A549 (cell line): Measurements from ENCODE around the gene C1orf105.

Experiments used
- CEBPB ChIP-seq, 2 experiments: fragments of >200 bp in 1 of 2; sonication (Bioruptor Twin) in 1 of 2; formaldehyde crosslinking in 1 of 2; IDR thresholded peaks; 2 replicates each; pipeline ENCODE4 v1.6.1; 2012 to 2016
- CHD2 ChIP-seq: fragments of 150-350 bp; IDR thresholded peaks from 2 replicates; pipeline ENCODE4 v1.6.1; 2014; ENCODE audit warnings: low read length; ENCODE audit not compliant: partially characterized antibody
- EP300 ChIP-seq, 2 experiments: fragments of >200 bp; sonication (Bioruptor Twin); formaldehyde crosslinking; IDR thresholded peaks; 2 replicates in 1 of 2; 3 replicates in 1 of 2; pipeline ENCODE4 v1.6.1; 2016 to 2017
- ESRRA ChIP-seq: fragments of 150-350 bp; IDR thresholded peaks from 2 replicates; pipeline ENCODE4 v1.6.1; 2014; ENCODE audit warnings: mild to moderate bottlenecking, low read length, borderline replicate concordance
- JUNB ChIP-seq: fragments of >200 bp; sonication (Bioruptor Twin); formaldehyde crosslinking; IDR thresholded peaks from 2 replicates; pipeline ENCODE4 v1.6.1; 2016
- MAZ ChIP-seq: fragments of 150-350 bp; IDR thresholded peaks from 2 replicates; pipeline ENCODE4 v1.6.1; 2014; ENCODE audit warnings: antibody characterized with exemption, low read depth, low read length, borderline replicate concordance
- NFE2L2 ChIP-seq: fragments of 150-350 bp; conservative IDR thresholded peaks from 2 replicates; pipeline ENCODE4 v1.6.1; 2014; ENCODE audit warnings: low read length
- PHF8 ChIP-seq: fragments of 200-600 bp; sonication (generic); IDR thresholded peaks from 2 replicates; pipeline ENCODE4 v1.6.1; 2016; ENCODE audit warnings: low read depth, mild to moderate bottlenecking, antibody characterized with exemption, moderate library complexity, borderline replicate concordance
- POLR2AphosphoS2 ChIP-seq: conservative IDR thresholded peaks from 2 replicates; pipeline ENCODE4 v1.6.1; 2012; ENCODE audit warnings: low read length, improper control_type of control experiment, inconsistent platforms
- RCOR1 ChIP-seq: fragments of 150-350 bp; IDR thresholded peaks from 2 replicates; pipeline ENCODE4 v1.6.1; 2014; ENCODE audit warnings: antibody characterized with exemption, low read length, low read depth
- ZSCAN20 ChIP-seq: fragments of 250-450 bp; sonication (Bioruptor Pico); IDR thresholded peaks from 2 replicates; pipeline ENCODE4 v1.8.0; 2022; ENCODE audit warnings: mild to moderate bottlenecking, moderate library complexity
- TF ChIP-seq, protein P1 (sequence below): fragments of >200 bp; sonication (Bioruptor Twin); formaldehyde crosslinking; IDR thresholded peaks from 3 replicates; pipeline ENCODE4 v1.5.1; 2016
- TF ChIP-seq, protein P2 (sequence below): fragments of >200 bp; sonication (Bioruptor Twin); formaldehyde crosslinking; IDR thresholded peaks from 3 replicates; pipeline ENCODE4 v1.6.1; 2016

DNA sequence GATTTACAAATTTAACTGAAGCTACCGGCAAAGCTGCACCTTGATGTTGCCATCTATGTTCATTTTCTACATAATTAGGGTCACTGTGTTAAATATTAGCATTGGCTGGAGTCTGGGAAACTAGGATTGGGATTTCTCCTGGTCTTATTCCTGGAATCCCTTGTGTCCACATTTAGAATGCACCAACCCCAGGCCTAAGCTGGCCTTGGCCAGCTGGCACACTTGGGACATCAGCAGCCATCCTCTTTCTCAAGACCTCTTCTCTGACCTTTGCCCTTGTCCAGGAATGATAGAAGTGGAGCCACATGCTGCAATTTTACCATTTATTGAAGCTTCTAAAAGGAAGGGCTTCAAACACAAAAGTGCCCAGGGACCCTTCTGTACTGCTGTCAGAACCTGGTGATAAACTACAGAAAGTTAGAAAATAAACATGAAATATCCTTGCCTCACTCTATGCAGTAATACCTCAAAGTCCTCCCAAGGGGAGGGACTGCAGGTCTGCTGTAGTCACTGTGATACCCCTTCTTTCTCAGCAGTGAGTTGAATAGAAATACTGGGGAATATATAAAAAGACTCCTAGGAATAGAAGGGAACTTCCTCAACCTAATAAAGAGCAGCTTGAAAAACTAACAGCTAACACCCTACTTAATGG, 37.1 kb downstream of the C1orf105 start:
- TF ChIP-seq, protein P1, sequence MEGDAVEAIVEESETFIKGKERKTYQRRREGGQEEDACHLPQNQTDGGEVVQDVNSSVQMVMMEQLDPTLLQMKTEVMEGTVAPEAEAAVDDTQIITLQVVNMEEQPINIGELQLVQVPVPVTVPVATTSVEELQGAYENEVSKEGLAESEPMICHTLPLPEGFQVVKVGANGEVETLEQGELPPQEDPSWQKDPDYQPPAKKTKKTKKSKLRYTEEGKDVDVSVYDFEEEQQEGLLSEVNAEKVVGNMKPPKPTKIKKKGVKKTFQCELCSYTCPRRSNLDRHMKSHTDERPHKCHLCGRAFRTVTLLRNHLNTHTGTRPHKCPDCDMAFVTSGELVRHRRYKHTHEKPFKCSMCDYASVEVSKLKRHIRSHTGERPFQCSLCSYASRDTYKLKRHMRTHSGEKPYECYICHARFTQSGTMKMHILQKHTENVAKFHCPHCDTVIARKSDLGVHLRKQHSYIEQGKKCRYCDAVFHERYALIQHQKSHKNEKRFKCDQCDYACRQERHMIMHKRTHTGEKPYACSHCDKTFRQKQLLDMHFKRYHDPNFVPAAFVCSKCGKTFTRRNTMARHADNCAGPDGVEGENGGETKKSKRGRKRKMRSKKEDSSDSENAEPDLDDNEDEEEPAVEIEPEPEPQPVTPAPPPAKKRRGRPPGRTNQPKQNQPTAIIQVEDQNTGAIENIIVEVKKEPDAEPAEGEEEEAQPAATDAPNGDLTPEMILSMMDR, result no peak
- TF ChIP-seq MAZ (no peak), CEBPB (IDR thresholded peaks at IDR 0.05) (no peak), RCOR1 (no peak), JUNB (no peak), ZSCAN20 (no peak), EP300 (IDR thresholded peaks at IDR 0.05) (no peak), ESRRA (no peak), CHD2 (no peak), PHF8 (no peak), POLR2AphosphoS2 (no peak), NFE2L2 (no peak)
- TF ChIP-seq, protein P2, sequence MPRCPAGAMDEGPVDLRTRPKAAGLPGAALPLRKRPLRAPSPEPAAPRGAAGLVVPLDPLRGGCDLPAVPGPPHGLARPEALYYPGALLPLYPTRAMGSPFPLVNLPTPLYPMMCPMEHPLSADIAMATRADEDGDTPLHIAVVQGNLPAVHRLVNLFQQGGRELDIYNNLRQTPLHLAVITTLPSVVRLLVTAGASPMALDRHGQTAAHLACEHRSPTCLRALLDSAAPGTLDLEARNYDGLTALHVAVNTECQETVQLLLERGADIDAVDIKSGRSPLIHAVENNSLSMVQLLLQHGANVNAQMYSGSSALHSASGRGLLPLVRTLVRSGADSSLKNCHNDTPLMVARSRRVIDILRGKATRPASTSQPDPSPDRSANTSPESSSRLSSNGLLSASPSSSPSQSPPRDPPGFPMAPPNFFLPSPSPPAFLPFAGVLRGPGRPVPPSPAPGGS, result no peak
